Stomach (tissue), 9 donors: ENCODE results near the gene C8A. TPM values are rescaled to one million over a fixed set of nuclear protein-coding genes. Genes with fewer than 3 reads are reported as not detected.

Experiments used
- DNase-seq, 2 donors: peaks; one replicate each; pipeline versions ENCODE4 v3.0.0 to v3.0.0-alpha.2; 2013 to 2019
- H3K27ac ChIP-seq, 5 donors: fragments of 200-600 bp in 4 of 5; sonication (generic) in 4 of 5; one replicate each; pipeline ENCODE4 v1.5.1; 2013 to 2019; ENCODE audit warnings: mild to moderate bottlenecking in 1 of 5, moderate library complexity in 1 of 5
- H3K27me3 ChIP-seq, 3 donors: fragments of 200-600 bp; sonication (generic); one replicate each; pipeline ENCODE4 v1.5.1; 2017 to 2019; ENCODE audit warnings: mixed run types in 1 of 3
- H3K36me3 ChIP-seq, 4 donors: fragments of 200-600 bp; sonication (generic); 1 replicate in 3 of 4; 2 replicates in 1 of 4; pipeline ENCODE4 v1.5.1; 2016 to 2019
- H3K4me1 ChIP-seq, 4 donors: fragments of 200-600 bp; sonication (generic); one replicate each; pipeline ENCODE4 v1.5.1; 2016 to 2019
- H3K4me3 ChIP-seq, 4 donors: fragments of 200-600 bp; sonication (generic) in 3 of 4; one replicate each; pipeline ENCODE4 v1.5.1; 2016 to 2019; ENCODE audit warnings: mild to moderate bottlenecking in 1 of 4
- H3K9me3 ChIP-seq, 4 donors: fragments of 200-600 bp; sonication (generic); one replicate each; pipeline ENCODE4 v1.5.1; 2016 to 2019
- EP300 ChIP-seq: sonication (generic); formaldehyde crosslinking; IDR thresholded peaks from one replicate; pipeline ENCODE4 v1.6.1; 2017; ENCODE audit warnings: antibody characterized with exemption
- POLR2A ChIP-seq, 4 donors: fragments of 450-650 bp; IDR thresholded peaks; one replicate each; pipeline ENCODE4 v1.6.1; 2016; ENCODE audit warnings: antibody characterized with exemption in 4 of 4, control low read depth in 2 of 4, mild to moderate bottlenecking in 1 of 4, moderate library complexity in 1 of 4
- POLR2AphosphoS5 ChIP-seq, 3 donors: sonication (generic); formaldehyde crosslinking; IDR thresholded peaks; one replicate each; pipeline ENCODE4 v1.6.1; 2016; ENCODE audit warnings: antibody characterized with exemption in 3 of 3
- WGBS, 5 donors: extraction: QIAGEN DNeasy Blood & Tissue Kit in 3 of 5; methylation state at CpG; one replicate each; pipeline versions ENCODE4 v1.1.5 to v1.1.7; 2013 to 2018; 5-methylcytosine and 5-hydroxymethylcytosine counted together
- intact Hi-C: fragments of 100-400 bp; cut with DNase I; formaldehyde crosslinking; loops from one replicate; pipeline ENCODE4 v1.15.1; 2023; ENCODE audit warnings: low total_unique reads
- polyA plus RNA-seq, 3 donors: library from polyadenylated mRNA; stranded (reverse); fragments of 200-250 nt; gene quantifications; one replicate each; pipeline ENCODE4 v1.2.3, GENCODE V29; 2013
- total RNA-seq, 5 donors: library from RNA; depleted of rRNA; stranded (reverse); fragments of >200 nt; gene quantifications; one replicate each; pipeline versions ENCODE4 v1.1.0 to v1.2.3, GENCODE V29; 2014 to 2016
- TF ChIP-seq, protein P1 (sequence below), 7 experiments: fragments of 450-650 bp in 4 of 7; fragments of 200-600 bp in 3 of 7; sonication (generic) in 3 of 7; IDR thresholded peaks; one replicate each; pipeline ENCODE4 v1.5.1; 2016 to 2019; ENCODE audit warnings: antibody characterized with exemption in 7 of 7, control low read depth in 2 of 7, mild to moderate bottlenecking in 1 of 7
- donor health status: healthy with polysubstance abuse.
- donor health status: Bipolar disorder and iron deficiency.
- donor health status: healthy.

Gene C8A
- total and polyA plus RNA-seq, 8 donors = 0.25 to 0.38 TPM; not detected in 6

DNA sequence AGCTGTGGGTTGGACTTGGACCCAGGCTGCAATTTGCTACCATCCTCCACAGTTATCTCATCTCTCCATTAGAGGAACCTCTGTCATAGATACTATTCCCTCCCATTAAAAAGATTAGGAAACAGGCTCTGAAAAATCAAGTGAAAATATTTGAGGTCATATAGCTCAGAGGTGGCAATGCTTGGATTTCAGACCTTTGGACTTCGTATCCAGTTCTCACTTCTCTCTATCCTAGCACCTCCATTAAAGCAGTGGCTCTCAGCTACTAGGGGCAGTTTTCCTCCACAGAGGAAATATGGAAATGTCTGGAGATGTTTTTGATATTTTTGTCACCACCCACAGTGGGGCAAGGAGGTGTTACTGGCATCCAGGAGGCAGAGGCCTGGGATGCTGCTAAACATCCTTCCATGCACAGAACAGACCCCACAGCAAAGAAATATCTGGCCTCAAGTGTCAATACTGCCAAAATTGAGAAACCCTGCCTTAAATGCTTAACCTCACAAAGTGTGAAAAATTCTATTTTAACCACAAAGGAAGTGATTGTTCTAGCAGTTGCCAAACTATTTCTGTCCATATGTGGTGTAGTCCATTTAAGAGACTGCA is 54.1 kb downstream of the C8A start:
- H3K36me3 ChIP-seq = no peaks in the 10 kb centered on the region
- TF ChIP-seq POLR2AphosphoS5 (IDR thresholded peaks at IDR 0.05) = no peak
- TF ChIP-seq POLR2A (IDR thresholded peaks at IDR 0.05) = no peak
- TF ChIP-seq EP300 = no peak
- TF ChIP-seq, protein P1, sequence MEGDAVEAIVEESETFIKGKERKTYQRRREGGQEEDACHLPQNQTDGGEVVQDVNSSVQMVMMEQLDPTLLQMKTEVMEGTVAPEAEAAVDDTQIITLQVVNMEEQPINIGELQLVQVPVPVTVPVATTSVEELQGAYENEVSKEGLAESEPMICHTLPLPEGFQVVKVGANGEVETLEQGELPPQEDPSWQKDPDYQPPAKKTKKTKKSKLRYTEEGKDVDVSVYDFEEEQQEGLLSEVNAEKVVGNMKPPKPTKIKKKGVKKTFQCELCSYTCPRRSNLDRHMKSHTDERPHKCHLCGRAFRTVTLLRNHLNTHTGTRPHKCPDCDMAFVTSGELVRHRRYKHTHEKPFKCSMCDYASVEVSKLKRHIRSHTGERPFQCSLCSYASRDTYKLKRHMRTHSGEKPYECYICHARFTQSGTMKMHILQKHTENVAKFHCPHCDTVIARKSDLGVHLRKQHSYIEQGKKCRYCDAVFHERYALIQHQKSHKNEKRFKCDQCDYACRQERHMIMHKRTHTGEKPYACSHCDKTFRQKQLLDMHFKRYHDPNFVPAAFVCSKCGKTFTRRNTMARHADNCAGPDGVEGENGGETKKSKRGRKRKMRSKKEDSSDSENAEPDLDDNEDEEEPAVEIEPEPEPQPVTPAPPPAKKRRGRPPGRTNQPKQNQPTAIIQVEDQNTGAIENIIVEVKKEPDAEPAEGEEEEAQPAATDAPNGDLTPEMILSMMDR (IDR thresholded peaks at IDR 0.05) = no peak
- H3K27ac ChIP-seq = no peak overlapping the region
- intact Hi-C loops = no loop called here
- WGBS, 5 donors = 40 to 76% (median 68%) methylated on average over 1 of the region's 1 CpG
- no peak for DNase-seq
- no peaks in the 10 kb centered on the region for H3K27me3 ChIP-seq
- H3K9me3 ChIP-seq = no peaks in the 10 kb centered on the region
- no peak overlapping the region for H3K4me3 ChIP-seq
- H3K4me1 ChIP-seq = peaks cover 0 to 41% (median 18%) of the 10 kb centered on the region in 4 donors

- no peaks in the 10 kb centered on the region for H3K9me3 ChIP-seq
- peak; percentile 49 to 71 for DNase-seq
- H3K36me3 ChIP-seq = no peaks in the 10 kb centered on the region
- intact Hi-C loops = no loop called here
- peak overlapping the region in 3 of 5 donors; percentile 28 to 43 (median 40) for H3K27ac ChIP-seq
- H3K27me3 ChIP-seq = no peaks in the 10 kb centered on the region
- TF ChIP-seq POLR2A (IDR thresholded peaks at IDR 0.05) = no peak
- peak in 1 of 3 donors; percentile 58 for TF ChIP-seq POLR2AphosphoS5 (IDR thresholded peaks at IDR 0.05)
- H3K4me1 ChIP-seq = peaks cover 0 to 39% (median 18%) of the 10 kb centered on the region in 4 donors
- no peak overlapping the region for H3K4me3 ChIP-seq
- 28 to 51% (median 44%) methylated on average over 3 to 4 of the region's 4 CpGs for WGBS, 5 donors
Observed at GRCh38 chr1:56910441-56910985, 55.9 kb downstream of the C8A start.

- H3K27ac ChIP-seq = peak overlapping the region in 3 of 5 donors; percentile 1 to 43 (median 40)
- no peak overlapping the region for H3K4me3 ChIP-seq
- H3K9me3 ChIP-seq = no peaks in the 10 kb centered on the region
- H3K27me3 ChIP-seq = no peaks in the 10 kb centered on the region
- no peak for DNase-seq
- H3K4me1 ChIP-seq = peaks cover 0 to 33% (median 18%) of the 10 kb centered on the region in 4 donors
- WGBS, 5 donors = 74 to 81% (median 78%) methylated on average over 7 of the region's 7 CpGs
- H3K36me3 ChIP-seq = no peaks in the 10 kb centered on the region
- intact Hi-C loops = no loop called here
- TF ChIP-seq, protein P1 (IDR thresholded peaks at IDR 0.05) = no peak
- TF ChIP-seq POLR2A (IDR thresholded peaks at IDR 0.05) (no peak), EP300 (no peak), POLR2AphosphoS5 (IDR thresholded peaks at IDR 0.05) (no peak)
Observed at GRCh38 chr1:56911098-56911938, 56.7 kb downstream of the C8A start.

DNA sequence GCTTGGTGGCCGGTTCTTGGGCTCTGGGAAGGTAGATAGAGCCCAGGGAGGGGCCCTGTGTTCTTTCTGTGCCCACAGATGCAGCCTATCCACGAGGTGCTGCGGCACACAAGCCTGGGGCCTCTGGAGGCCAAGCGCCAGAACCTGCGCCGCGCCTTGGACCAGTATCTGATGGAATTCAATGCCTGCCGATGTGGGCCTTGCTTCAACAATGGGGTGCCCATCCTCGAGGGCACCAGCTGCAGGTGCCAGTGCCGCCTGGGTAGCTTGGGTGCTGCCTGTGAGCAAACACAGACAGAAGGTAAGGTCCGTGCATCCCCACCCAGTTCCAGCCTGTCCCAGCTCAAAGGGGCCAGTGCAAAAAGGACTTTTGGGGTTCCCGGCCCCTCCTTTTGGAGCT is 57.7 kb downstream of the C8A start:
- intact Hi-C loops = no loop called here
- no peaks in the 10 kb centered on the region for H3K36me3 ChIP-seq
- peaks cover 0 to 33% (median 18%) of the 10 kb centered on the region in 4 donors for H3K4me1 ChIP-seq
- no peaks in the 10 kb centered on the region for H3K27me3 ChIP-seq
- 67 to 78% (median 70%) methylated on average over 10 to 12 of the region's 12 CpGs for WGBS, 5 donors
- H3K4me3 ChIP-seq = no peak overlapping the region
- no peaks in the 10 kb centered on the region for H3K9me3 ChIP-seq
- DNase-seq = no peak
- TF ChIP-seq EP300 (no peak), POLR2A (IDR thresholded peaks at IDR 0.05) (no peak), POLR2AphosphoS5 (IDR thresholded peaks at IDR 0.05) (no peak)
- TF ChIP-seq, protein P1 (IDR thresholded peaks at IDR 0.05) = no peak
- H3K27ac ChIP-seq = no peak overlapping the region
